Left ventricle myocardium inferior (tissue), 1 donor: ENCODE results near the gene BMPER. TPM values are rescaled to one million over a fixed set of nuclear protein-coding genes. Genes with fewer than 3 reads are reported as not detected.

ENCODE experiments used
- DNase-seq: peaks from one replicate; pipeline ENCODE4 v3.0.0-alpha.2; 2020
- H3K27ac ChIP-seq: fragments of 200-600 bp; replicated peaks from 2 replicates; pipeline ENCODE4 v1.8.0; 2021
- H3K27me3 ChIP-seq: fragments of 200-600 bp; 2 replicates; pipeline ENCODE4 v1.8.0; 2021; ENCODE audit warnings: low read depth
- H3K36me3 ChIP-seq: fragments of 200-600 bp; 2 replicates; pipeline ENCODE4 v1.8.0; 2021
- H3K4me1 ChIP-seq: fragments of 200-600 bp; 2 replicates; pipeline ENCODE4 v1.8.0; 2021
- H3K4me3 ChIP-seq: fragments of 200-600 bp; 2 replicates; pipeline ENCODE4 v1.8.0; 2021; ENCODE audit warnings: mild to moderate bottlenecking, moderate library complexity
- H3K9me3 ChIP-seq: fragments of 200-600 bp; replicated peaks from 2 replicates; pipeline ENCODE4 v1.8.0; 2021
- intact Hi-C: fragments of 100-400 bp; cut with micrococcal nuclease; formaldehyde crosslinking; loops from one replicate; pipeline ENCODE4 v1.11.0; 2022
- total RNA-seq: library from RNA; stranded (reverse); fragmentation: NEBNext Ultra II Directional; extraction: Animal tissue kit (Norgen Biotek cat#: 25700); gene quantifications from one replicate; pipeline ENCODE4 v1.2.1, GENCODE V29; 2021
- TF ChIP-seq, protein P1 (sequence below): fragments of 200-600 bp; IDR thresholded peaks from 2 replicates; pipeline ENCODE4 v1.8.0; 2021; ENCODE audit warnings: antibody characterized with exemption, mild to moderate bottlenecking, borderline replicate concordance
- donor health status: DM: no; HTN: yes; CAD: no; lungs with severe emphysema.

BMPER gene
- total RNA-seq, 1 donor from 2014 or later: 2.9 TPM

DNA sequence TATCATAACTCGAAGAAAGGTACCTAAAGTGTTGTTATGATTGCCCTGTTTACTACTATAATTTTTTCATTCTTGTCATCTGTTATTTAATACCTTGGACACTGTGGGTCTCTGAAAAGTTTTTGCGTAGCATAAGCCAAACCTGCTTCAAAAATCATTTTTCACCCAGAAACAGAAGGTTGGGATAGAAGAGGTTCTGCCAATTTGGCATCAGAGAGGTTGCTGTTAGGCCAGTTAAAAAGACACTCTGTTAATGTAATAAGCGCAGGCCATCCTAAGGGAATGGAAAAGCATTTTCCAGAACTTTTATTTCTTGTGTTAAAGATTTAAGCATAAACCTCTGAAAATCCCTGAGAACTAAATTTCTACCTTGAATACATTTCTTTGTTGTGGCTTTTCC lies 212.2 kb downstream of the BMPER start:
- intact Hi-C loops: no loop called here

DNA sequence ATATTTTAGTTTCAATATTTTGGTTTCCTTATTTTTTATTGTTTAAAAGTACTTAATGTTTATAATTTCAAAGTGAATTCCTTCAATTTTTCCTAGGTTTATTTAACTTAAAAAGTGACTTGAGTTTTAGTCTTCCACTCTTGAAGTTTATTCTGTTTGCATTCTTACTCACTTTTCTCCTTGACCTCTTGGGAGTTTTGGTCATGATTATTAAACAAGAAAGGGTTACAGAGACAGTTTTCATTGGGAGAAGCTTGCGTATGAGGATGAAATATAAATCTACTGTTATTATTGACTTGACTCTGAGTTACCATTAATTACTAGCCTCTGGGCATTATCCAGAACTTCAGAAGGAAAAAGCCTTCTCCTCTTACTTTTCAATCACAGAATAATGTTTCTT lies 216.0 kb downstream of the BMPER start:
- intact Hi-C loops: no loop called here
- H3K4me3 ChIP-seq: no peak overlapping the region

More for the DNA sequence above, 212.2 kb downstream of the BMPER start:
- no peak for DNase-seq
- Histone ChIP-seq H3K36me3 (no peaks in the 10 kb centered on the region), H3K9me3 (peaks cover 18% of the 10 kb centered on the region), H3K4me3 (no peak overlapping the region), H3K4me1 (no peaks in the 10 kb centered on the region), H3K27ac (no peak overlapping the region), H3K27me3 (no peaks in the 10 kb centered on the region)
- TF ChIP-seq, protein P1, sequence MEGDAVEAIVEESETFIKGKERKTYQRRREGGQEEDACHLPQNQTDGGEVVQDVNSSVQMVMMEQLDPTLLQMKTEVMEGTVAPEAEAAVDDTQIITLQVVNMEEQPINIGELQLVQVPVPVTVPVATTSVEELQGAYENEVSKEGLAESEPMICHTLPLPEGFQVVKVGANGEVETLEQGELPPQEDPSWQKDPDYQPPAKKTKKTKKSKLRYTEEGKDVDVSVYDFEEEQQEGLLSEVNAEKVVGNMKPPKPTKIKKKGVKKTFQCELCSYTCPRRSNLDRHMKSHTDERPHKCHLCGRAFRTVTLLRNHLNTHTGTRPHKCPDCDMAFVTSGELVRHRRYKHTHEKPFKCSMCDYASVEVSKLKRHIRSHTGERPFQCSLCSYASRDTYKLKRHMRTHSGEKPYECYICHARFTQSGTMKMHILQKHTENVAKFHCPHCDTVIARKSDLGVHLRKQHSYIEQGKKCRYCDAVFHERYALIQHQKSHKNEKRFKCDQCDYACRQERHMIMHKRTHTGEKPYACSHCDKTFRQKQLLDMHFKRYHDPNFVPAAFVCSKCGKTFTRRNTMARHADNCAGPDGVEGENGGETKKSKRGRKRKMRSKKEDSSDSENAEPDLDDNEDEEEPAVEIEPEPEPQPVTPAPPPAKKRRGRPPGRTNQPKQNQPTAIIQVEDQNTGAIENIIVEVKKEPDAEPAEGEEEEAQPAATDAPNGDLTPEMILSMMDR: no peak

DNA sequence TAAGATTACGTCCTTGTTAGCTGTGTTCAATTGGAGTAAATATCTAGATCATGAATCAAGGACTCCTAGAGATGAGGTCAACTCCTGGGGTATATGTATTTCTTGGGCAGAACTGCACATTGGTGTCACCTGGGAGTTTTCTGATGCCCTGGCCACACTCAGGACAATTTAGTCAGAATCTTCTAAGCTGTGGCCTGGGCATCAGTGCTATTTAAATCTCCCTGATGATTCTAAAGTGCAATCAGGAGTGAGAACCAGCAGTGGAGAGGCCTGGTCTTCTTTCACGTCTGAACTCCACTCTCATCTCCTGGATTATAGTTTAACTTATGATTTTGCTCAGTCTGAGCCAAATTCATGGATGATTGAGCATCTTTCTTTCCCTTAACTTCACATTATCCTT lies 218.0 kb downstream of the BMPER start:
- Histone ChIP-seq H3K27me3 (no peaks in the 10 kb centered on the region), H3K36me3 (no peaks in the 10 kb centered on the region), H3K27ac (no peak overlapping the region), H3K4me3 (no peak overlapping the region), H3K9me3 (peaks cover 37% of the 10 kb centered on the region), H3K4me1 (no peaks in the 10 kb centered on the region)
- intact Hi-C loops: no loop called here
- no peak for DNase-seq
- TF ChIP-seq, protein P1: no peak

More for the DNA sequence above, 216.0 kb downstream of the BMPER start:
- Histone ChIP-seq H3K4me1 (no peaks in the 10 kb centered on the region), H3K9me3 (peaks cover 35% of the 10 kb centered on the region), H3K27me3 (no peaks in the 10 kb centered on the region), H3K36me3 (no peaks in the 10 kb centered on the region), H3K27ac (no peak overlapping the region)
- TF ChIP-seq, protein P1: no peak
- no peak for DNase-seq

DNA sequence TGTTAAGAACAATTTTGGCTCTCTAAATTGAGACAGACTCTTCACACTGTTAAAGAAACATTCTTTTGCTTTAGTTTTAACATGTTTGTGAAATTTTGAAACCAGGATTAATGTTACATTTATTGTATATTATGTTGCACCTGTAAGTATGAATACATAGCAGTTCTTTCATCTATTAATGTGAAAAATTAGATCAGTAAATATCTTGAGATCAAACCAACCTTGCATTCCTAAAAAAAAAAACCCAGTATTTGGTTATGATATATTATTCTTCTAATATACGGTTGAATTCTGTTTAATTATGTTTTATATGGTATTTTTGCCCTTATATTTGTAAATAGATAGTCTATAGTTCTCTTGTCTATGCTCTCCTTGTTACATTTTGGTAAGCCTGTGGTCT lies 219.4 kb downstream of the BMPER start:
- Histone ChIP-seq H3K9me3 (peaks cover 37% of the 10 kb centered on the region), H3K27ac (no peak overlapping the region), H3K4me3 (no peak overlapping the region), H3K4me1 (no peaks in the 10 kb centered on the region), H3K36me3 (no peaks in the 10 kb centered on the region), H3K27me3 (no peaks in the 10 kb centered on the region)
- TF ChIP-seq, protein P1: no peak
- no peak for DNase-seq
- intact Hi-C loops: no loop called here

DNA sequence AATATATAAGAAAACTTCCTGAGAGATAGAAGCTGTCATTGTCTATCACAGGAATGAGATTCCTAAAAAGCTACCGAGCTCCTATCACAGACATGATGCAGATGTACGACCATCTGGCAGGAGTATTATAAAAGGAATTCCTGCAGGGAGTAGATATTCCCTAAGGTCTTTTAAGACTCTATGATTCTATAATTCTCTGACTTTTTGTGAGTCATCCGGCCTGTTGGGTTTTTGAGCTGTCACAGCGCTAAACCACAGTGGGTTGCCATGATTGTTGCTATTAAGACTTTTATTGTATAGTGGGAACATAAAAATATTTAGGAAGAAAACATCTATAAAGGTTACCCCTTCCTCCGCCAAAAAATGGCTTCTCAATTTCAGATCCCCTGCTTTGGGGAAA lies 223.4 kb downstream of the BMPER start:
- peaks cover 28% of the 10 kb centered on the region for H3K9me3 ChIP-seq
- no peak overlapping the region for H3K4me3 ChIP-seq
- DNase-seq: no peak
- peaks cover 4% of the 10 kb centered on the region for H3K27me3 ChIP-seq
- TF ChIP-seq, protein P1: no peak
- H3K27ac ChIP-seq: no peak overlapping the region
- intact Hi-C loops: no loop called here
- H3K36me3 ChIP-seq: no peaks in the 10 kb centered on the region
- no peaks in the 10 kb centered on the region for H3K4me1 ChIP-seq
